Natural killer cell (primary cell): ENCODE results near the gene CHRNG. TPM values are rescaled to one million over a fixed set of nuclear protein-coding genes. Genes with fewer than 3 reads are reported as not detected.

Source experiments
- ATAC-seq, 3 donors: fragments of 150-1000 bp in 2 of 3; fragments of 200-7000 bp in 1 of 3; cut with Tn5 transposase; 1 replicate in 1 of 3; 2 replicates in 2 of 3; pipeline ENCODE4 v1.10.0; 2021; ENCODE audit warnings: mild to moderate bottlenecking in 2 of 3, moderate library complexity in 2 of 3
- DNase-seq, 2 donors: peaks; one replicate each; pipeline versions ENCODE4 v3.0.0 to v3.0.0-alpha.2; 2013 to 2021; ENCODE audit warnings: mixed read lengths in 1 of 2
- H3K27ac ChIP-seq: one replicate; pipeline ENCODE4 v1.5.1; 2013; ENCODE audit warnings: mild to moderate bottlenecking, low read length
- H3K27me3 ChIP-seq: one replicate; pipeline ENCODE4 v1.6.1; 2013; ENCODE audit warnings: low read length; ENCODE audit not compliant: control insufficient read depth, insufficient read depth
- H3K36me3 ChIP-seq: one replicate; pipeline ENCODE4 v1.6.1; 2013; ENCODE audit warnings: low read length; ENCODE audit not compliant: control insufficient read depth, insufficient read depth
- H3K4me1 ChIP-seq: one replicate; pipeline ENCODE4 v1.6.1; 2013; ENCODE audit warnings: low read length; ENCODE audit not compliant: control insufficient read depth, insufficient read depth
- H3K4me3 ChIP-seq: one replicate; pipeline ENCODE4 v1.5.1; 2013; ENCODE audit warnings: low read length
- H3K9me3 ChIP-seq: one replicate; pipeline ENCODE4 v1.6.1; 2013; ENCODE audit warnings: low read length; ENCODE audit not compliant: control insufficient read depth, insufficient read depth
- H3K27ac Mint-ChIP-seq, 2 donors: one replicate each; pipeline ENCODE4 v1.8.0; 2022; ENCODE audit warnings: mild to moderate bottlenecking in 2 of 2, mixed read lengths in 2 of 2, moderate library complexity in 1 of 2
- H3K27me3 Mint-ChIP-seq, 2 donors: one replicate each; pipeline ENCODE4 v1.8.0; 2022; ENCODE audit warnings: low read depth in 2 of 2, mixed read lengths in 2 of 2
- H3K36me3 Mint-ChIP-seq: one replicate; pipeline ENCODE4 v1.8.0; 2022; ENCODE audit warnings: mixed read lengths
- H3K4me1 Mint-ChIP-seq, 2 donors: one replicate each; pipeline ENCODE4 v1.8.0; 2022; ENCODE audit warnings: mixed read lengths in 2 of 2
- H3K4me3 Mint-ChIP-seq: one replicate; pipeline ENCODE4 v1.8.0; 2022; ENCODE audit warnings: mild to moderate bottlenecking, moderate library complexity, mixed read lengths
- H3K9me3 Mint-ChIP-seq, 2 donors: one replicate each; pipeline ENCODE4 v1.8.0; 2022; ENCODE audit warnings: mixed read lengths in 2 of 2
- WGBS: methylation state at CpG from one replicate; pipeline ENCODE4 v1.1.7; 2013; ENCODE audit warnings: missing lambda C conversion rate; ENCODE audit not compliant: insufficient coverage; 5-methylcytosine and 5-hydroxymethylcytosine counted together
- intact Hi-C: fragments of 100-400 bp; cut with micrococcal nuclease; formaldehyde crosslinking; loops from one replicate; pipeline ENCODE4 v1.14.2; 2022
- total RNA-seq, 4 donors: library from RNA; stranded (reverse); fragments of 120-200 nt in 1 of 4; gene quantifications; one replicate each; pipeline versions ENCODE4 v1.2.3 to v1.2.4, GENCODE V29; 2013 to 2022
- TF ChIP-seq, protein P1 (sequence below): fragments of 200-600 bp; IDR thresholded peaks from one replicate; pipeline ENCODE4 v1.8.0; 2022; ENCODE audit warnings: antibody characterized with exemption

Gene CHRNG
- total RNA-seq, 3 donors from 2014 or later (not counting 1 experiment from before 2014, with no cell fraction given): not detected

DNA sequence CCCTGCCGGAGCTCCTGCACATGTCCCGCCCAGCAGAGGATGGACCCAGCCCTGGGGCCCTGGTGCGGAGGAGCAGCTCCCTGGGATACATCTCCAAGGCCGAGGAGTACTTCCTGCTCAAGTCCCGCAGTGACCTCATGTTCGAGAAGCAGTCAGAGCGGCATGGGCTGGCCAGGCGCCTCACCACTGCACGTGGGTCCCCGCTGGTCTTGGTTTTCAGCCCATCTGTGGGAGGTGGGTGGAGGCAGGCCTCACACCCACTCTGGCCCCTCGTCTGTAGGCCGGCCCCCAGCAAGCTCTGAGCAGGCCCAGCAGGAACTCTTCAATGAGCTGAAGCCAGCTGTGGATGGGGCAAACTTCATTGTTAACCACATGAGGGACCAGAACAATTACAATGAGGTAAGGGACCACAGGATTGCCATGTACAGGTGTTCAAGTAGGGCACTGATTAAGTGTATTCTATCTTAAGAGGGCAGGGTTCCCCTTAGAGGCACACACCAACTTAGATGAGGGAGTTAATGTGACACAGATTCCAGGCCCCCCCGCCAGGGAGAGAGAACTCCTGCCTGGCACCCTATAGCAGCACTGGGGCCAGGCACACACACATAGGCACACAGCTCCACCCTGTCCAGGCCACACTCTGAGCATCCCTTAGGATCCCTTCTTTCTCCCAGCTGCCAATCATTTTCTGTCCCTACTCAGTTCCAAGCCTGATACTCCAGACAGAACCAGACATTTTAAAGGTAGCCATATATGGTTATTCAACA, 5.4 kb upstream of the CHRNG start:
- no peak overlapping the region for H3K27ac Mint-ChIP-seq
- no peaks in the 10 kb centered on the region for H3K36me3 ChIP-seq
- no peaks in the 10 kb centered on the region for H3K9me3 Mint-ChIP-seq
- DNase-seq (no peak), ATAC-seq (no peak)
- no peaks in the 10 kb centered on the region for H3K36me3 Mint-ChIP-seq
- peaks cover under 1 to 1% of the 10 kb centered on the region in 2 donors for H3K4me1 Mint-ChIP-seq
- peaks cover 4% of the 10 kb centered on the region for H3K4me1 ChIP-seq
- 92% methylated on average over 13 of the region's 13 CpGs for WGBS
- peaks cover 3% of the 10 kb centered on the region for H3K27me3 ChIP-seq
- H3K9me3 ChIP-seq: peaks cover 4% of the 10 kb centered on the region
- no peak overlapping the region for H3K4me3 Mint-ChIP-seq
- TF ChIP-seq, protein P1, sequence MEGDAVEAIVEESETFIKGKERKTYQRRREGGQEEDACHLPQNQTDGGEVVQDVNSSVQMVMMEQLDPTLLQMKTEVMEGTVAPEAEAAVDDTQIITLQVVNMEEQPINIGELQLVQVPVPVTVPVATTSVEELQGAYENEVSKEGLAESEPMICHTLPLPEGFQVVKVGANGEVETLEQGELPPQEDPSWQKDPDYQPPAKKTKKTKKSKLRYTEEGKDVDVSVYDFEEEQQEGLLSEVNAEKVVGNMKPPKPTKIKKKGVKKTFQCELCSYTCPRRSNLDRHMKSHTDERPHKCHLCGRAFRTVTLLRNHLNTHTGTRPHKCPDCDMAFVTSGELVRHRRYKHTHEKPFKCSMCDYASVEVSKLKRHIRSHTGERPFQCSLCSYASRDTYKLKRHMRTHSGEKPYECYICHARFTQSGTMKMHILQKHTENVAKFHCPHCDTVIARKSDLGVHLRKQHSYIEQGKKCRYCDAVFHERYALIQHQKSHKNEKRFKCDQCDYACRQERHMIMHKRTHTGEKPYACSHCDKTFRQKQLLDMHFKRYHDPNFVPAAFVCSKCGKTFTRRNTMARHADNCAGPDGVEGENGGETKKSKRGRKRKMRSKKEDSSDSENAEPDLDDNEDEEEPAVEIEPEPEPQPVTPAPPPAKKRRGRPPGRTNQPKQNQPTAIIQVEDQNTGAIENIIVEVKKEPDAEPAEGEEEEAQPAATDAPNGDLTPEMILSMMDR: no peak
- intact Hi-C loops: no loop called here
- no peak overlapping the region for H3K4me3 ChIP-seq
- peaks cover 0 to 14% of the 10 kb centered on the region in 2 donors for H3K27me3 Mint-ChIP-seq
- H3K27ac ChIP-seq: no peak overlapping the region

DNA sequence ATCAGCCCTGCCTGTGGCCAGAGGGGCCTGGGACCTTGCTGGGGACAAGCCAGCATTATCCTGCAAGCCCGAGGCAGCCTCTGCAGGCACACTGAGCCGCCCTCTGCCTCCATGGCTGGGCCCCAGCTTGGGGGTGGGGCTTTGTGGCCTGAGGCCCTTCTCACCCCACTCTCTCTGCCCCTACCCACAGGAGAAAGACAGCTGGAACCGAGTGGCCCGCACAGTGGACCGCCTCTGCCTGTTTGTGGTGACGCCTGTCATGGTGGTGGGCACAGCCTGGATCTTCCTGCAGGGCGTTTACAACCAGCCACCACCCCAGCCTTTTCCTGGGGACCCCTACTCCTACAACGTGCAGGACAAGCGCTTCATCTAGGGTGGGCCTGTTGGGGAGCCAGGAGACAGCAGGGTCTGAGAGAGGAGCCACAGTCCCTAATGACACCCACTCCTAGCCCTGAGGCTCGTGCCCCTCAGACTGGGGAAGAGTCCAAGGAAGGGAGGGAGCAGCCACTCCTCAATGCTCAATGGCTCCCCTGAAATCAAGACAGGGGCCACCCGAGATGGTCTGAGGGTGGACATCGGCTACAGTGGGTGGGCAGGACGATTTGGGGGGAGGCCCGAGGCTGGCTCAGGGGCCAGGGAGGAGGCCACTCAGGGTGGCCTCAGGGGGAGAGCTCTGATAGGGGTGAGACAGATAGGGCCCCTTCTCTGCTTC, 4.4 kb upstream of the CHRNG start:
- Histone ChIP-seq H3K36me3 (no peaks in the 10 kb centered on the region), H3K9me3 (peaks cover 4% of the 10 kb centered on the region), H3K4me1 (peaks cover 12% of the 10 kb centered on the region), H3K27ac (no peak overlapping the region), H3K4me3 (no peak overlapping the region), H3K27me3 (peaks cover 3% of the 10 kb centered on the region)
- H3K36me3 Mint-ChIP-seq: no peaks in the 10 kb centered on the region
- 80% methylated on average over 12 of the region's 14 CpGs for WGBS
- no peak overlapping the region for H3K4me3 Mint-ChIP-seq
- TF ChIP-seq, protein P1: no peak
- H3K9me3 Mint-ChIP-seq: no peaks in the 10 kb centered on the region
- ATAC-seq (no peak), DNase-seq (no peak)
- no peak overlapping the region for H3K27ac Mint-ChIP-seq
- no peaks in the 10 kb centered on the region for H3K4me1 Mint-ChIP-seq
- peaks cover 0 to 15% of the 10 kb centered on the region in 2 donors for H3K27me3 Mint-ChIP-seq
- intact Hi-C loops: no loop called here

DNA sequence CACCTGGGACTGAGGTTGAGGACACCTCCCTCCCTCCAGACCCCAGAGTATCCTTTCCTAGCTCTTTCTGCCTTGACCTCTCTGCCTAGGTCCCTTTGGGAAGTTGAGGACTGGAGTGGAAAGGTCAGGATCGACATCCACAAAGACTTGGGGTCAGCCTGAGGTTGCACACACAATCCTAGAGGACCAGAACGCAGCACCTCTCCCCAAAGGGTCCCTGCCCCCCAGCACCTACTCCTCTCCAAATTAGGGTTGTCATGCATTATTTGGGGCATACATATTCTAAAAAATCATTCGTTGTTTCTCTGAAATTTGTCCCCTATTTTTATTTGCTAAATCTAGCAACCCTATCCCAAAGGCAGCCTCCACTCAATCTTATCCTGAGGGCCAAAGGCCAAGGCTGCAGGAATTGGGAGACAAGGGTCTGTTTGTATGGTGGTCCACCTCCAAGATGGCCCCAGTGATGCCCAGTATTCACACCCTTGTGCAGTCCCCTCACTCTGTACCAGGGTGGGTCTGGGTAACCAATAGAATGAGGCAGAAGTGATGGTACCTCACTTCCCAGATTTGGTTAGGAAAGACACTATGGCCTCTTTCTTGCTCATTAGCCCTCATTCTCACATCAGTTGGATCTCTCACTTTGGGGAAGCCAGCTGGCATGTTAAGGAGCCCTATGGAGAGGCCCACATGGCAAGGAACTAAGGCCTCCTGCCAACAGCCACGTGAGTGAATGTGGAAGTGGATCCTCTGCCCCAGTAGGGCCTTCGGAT, 3.5 kb upstream of the CHRNG start:
- Histone ChIP-seq H3K27ac (no peak overlapping the region), H3K9me3 (peaks cover 4% of the 10 kb centered on the region), H3K4me1 (peaks cover 13% of the 10 kb centered on the region), H3K27me3 (peaks cover 3% of the 10 kb centered on the region), H3K4me3 (no peak overlapping the region), H3K36me3 (no peaks in the 10 kb centered on the region)
- 89% methylated on average over 5 of the region's 5 CpGs for WGBS
- TF ChIP-seq, protein P1: no peak
- DNase-seq: no peak
- intact Hi-C loops: no loop called here
- Mint-ChIP-seq H3K27me3 (peaks cover 0 to 18% of the 10 kb centered on the region in 2 donors), H3K36me3 (no peaks in the 10 kb centered on the region), H3K4me3 (no peak overlapping the region), H3K9me3 (no peaks in the 10 kb centered on the region), H3K27ac (no peak overlapping the region), H3K4me1 (peaks cover 0 to 4% of the 10 kb centered on the region in 2 donors)
- ATAC-seq: no peak
